Hematopoietic multipotent progenitor cell (in vitro differentiated cells): Measurements from ENCODE around the gene CHRNB2. TPM values are rescaled to one million over a fixed set of nuclear protein-coding genes. Genes with fewer than 3 reads are reported as not detected.
"Not testable (repeated sequence)": the region's sequence is repeated elsewhere in the genome, so short reads cannot be mapped to it uniquely, and the experiment has no call there.

Source experiments
- DNase-seq, 3 donors: peaks; one replicate each; pipeline ENCODE4 v3.0.0-alpha.2; 2011 to 2015; ENCODE audit warnings: low read depth in 2 of 3, low spot score in 2 of 3
- total RNA-seq: library from RNA; depleted of rRNA; stranded (reverse); fragments of >200 nt; gene quantifications from one replicate; pipeline ENCODE4 v1.2.3, GENCODE V29; 2012

Gene CHRNB2
- total RNA-seq = not detected

- DNase-seq = peak; percentile 47 to 72 (median 50)
Measured at GRCh38 chr1:154567386-154568156, at the start of gene CHRNB2. Gene CHRNB2, plus strand, starts transcription at chr1:154567778. Its CDS starts 267 bp downstream, at chr1:154568045.

- DNase-seq = no peak
Measured at GRCh38 chr1:154519591-154519991, 48.0 kb upstream of the CHRNB2 start.

GRCh38 chr1:154520333-154520732 is 47.2 kb upstream of the CHRNB2 start:
- peak in 1 of 3 donors; percentile 5 for DNase-seq

GRCh38 chr1:154521695-154522094 is 45.9 kb upstream of the CHRNB2 start:
- no peak for DNase-seq

GRCh38 chr1:154524881-154525280 is 42.7 kb upstream of the CHRNB2 start:
- no peak for DNase-seq

- DNase-seq = no peak
Measured at GRCh38 chr1:154527192-154527591, 40.4 kb upstream of the CHRNB2 start.

- DNase-seq = no peak
Measured at GRCh38 chr1:154529308-154529707, 38.3 kb upstream of the CHRNB2 start.

GRCh38 chr1:154531950-154532349 is 35.6 kb upstream of the CHRNB2 start:
- not testable (repeated sequence) for DNase-seq

- no peak for DNase-seq
Measured at GRCh38 chr1:154533952-154534844, 33.4 kb upstream of the CHRNB2 start.

GRCh38 chr1:154536570-154536969 is 31.0 kb upstream of the CHRNB2 start:
- DNase-seq = no peak

GRCh38 chr1:154539486-154540483 is 27.8 kb upstream of the CHRNB2 start:
- no peak for DNase-seq

- no peak for DNase-seq
Measured at GRCh38 chr1:154541231-154541630, 26.3 kb upstream of the CHRNB2 start.

GRCh38 chr1:154546264-154547063 is 21.1 kb upstream of the CHRNB2 start:
- peak in 2 of 3 donors; percentile 44 to 66 for DNase-seq

GRCh38 chr1:154547105-154547732 is 20.4 kb upstream of the CHRNB2 start:
- DNase-seq = no peak

- DNase-seq = no peak
Measured at GRCh38 chr1:154548028-154548427, 19.6 kb upstream of the CHRNB2 start.

GRCh38 chr1:154549202-154549770 is 18.3 kb upstream of the CHRNB2 start:
- DNase-seq = no peak

GRCh38 chr1:154550070-154550469 is 17.5 kb upstream of the CHRNB2 start:
- DNase-seq = no peak

- DNase-seq = no peak
Measured at GRCh38 chr1:154550657-154551056, 16.9 kb upstream of the CHRNB2 start.

- DNase-seq = no peak
Measured at GRCh38 chr1:154551474-154551873, 16.1 kb upstream of the CHRNB2 start.
